Chondrocyte (in vitro differentiated cells): Measurements from ENCODE around the gene MYCL. TPM values are rescaled to one million over a fixed set of nuclear protein-coding genes. Genes with fewer than 3 reads are reported as not detected.

Experiments used
- DNase-seq: peaks from one replicate; pipeline ENCODE4 v3.0.0; 2021; ENCODE audit warnings: mixed read lengths, low spot score
- H3K27ac Mint-ChIP-seq: one replicate; pipeline ENCODE4 v1.8.0; 2021; ENCODE audit warnings: mild to moderate bottlenecking, moderate library complexity, mixed read lengths; ENCODE audit not compliant: unreplicated experiment
- H3K27me3 Mint-ChIP-seq: 2 replicates; pipeline ENCODE4 v1.8.0; 2021; ENCODE audit warnings: low read depth, mixed read lengths
- H3K36me3 Mint-ChIP-seq: 2 replicates; pipeline ENCODE4 v1.8.0; 2021; ENCODE audit warnings: low read depth, mixed read lengths
- H3K4me1 Mint-ChIP-seq: 2 replicates; pipeline ENCODE4 v1.8.0; 2021; ENCODE audit warnings: low read depth, mild to moderate bottlenecking, mixed read lengths
- H3K4me3 Mint-ChIP-seq: one replicate; pipeline ENCODE4 v1.8.0; 2021; ENCODE audit warnings: mild to moderate bottlenecking, moderate library complexity, mixed read lengths; ENCODE audit not compliant: unreplicated experiment
- H3K9me3 Mint-ChIP-seq: 2 replicates; pipeline ENCODE4 v1.8.0; 2021; ENCODE audit warnings: low read depth, mixed read lengths
- total RNA-seq: library from RNA; stranded (reverse); gene quantifications from 3 replicates; pipeline ENCODE4 v1.2.1, GENCODE V29; 2021
- TF ChIP-seq, protein P1 (sequence below): fragments of 200-600 bp; sonication (generic); IDR thresholded peaks from 2 replicates; pipeline ENCODE4 v1.5.0; 2021; ENCODE audit warnings: antibody characterized with exemption, mild to moderate bottlenecking, moderate library complexity

Gene MYCL
- total RNA-seq, 1 donor from 2014 or later: 0.47 TPM

DNA sequence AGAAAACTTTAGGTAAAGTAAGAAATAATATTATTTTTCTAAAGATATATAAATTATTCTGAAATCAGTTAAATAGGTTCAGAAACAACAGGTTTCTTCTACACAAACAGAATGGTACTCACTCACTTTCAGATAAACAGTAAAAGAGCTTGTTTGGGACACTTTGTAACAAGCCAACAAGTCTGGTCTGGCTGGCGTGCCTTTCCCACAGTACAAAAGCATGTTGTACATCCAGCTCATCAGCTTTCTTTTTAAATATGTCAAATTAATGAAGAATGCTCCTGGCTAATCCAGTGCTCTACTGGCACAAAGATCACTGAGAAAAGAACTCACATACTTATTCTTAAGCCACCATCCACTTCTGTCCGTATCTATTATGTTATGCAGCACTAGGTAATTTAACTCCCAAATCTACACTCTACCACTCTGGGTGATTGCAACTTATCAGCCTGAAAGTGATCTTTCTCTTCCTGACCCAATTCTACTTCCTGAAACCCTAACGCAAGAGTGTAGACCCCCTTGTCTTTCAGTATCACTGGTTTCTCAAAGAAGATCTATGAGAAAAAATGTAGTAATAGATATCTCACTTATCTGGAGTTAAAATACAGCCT is 51.0 kb downstream of the MYCL start:
- TF ChIP-seq, protein P1, sequence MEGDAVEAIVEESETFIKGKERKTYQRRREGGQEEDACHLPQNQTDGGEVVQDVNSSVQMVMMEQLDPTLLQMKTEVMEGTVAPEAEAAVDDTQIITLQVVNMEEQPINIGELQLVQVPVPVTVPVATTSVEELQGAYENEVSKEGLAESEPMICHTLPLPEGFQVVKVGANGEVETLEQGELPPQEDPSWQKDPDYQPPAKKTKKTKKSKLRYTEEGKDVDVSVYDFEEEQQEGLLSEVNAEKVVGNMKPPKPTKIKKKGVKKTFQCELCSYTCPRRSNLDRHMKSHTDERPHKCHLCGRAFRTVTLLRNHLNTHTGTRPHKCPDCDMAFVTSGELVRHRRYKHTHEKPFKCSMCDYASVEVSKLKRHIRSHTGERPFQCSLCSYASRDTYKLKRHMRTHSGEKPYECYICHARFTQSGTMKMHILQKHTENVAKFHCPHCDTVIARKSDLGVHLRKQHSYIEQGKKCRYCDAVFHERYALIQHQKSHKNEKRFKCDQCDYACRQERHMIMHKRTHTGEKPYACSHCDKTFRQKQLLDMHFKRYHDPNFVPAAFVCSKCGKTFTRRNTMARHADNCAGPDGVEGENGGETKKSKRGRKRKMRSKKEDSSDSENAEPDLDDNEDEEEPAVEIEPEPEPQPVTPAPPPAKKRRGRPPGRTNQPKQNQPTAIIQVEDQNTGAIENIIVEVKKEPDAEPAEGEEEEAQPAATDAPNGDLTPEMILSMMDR: no peak
- Mint-ChIP-seq H3K4me1 (peaks cover 21% of the 10 kb centered on the region), H3K27me3 (no peaks in the 10 kb centered on the region), H3K36me3 (peaks cover 9% of the 10 kb centered on the region), H3K9me3 (no peaks in the 10 kb centered on the region), H3K4me3 (no peak overlapping the region), H3K27ac (no peak overlapping the region)
- DNase-seq: no peak

DNA sequence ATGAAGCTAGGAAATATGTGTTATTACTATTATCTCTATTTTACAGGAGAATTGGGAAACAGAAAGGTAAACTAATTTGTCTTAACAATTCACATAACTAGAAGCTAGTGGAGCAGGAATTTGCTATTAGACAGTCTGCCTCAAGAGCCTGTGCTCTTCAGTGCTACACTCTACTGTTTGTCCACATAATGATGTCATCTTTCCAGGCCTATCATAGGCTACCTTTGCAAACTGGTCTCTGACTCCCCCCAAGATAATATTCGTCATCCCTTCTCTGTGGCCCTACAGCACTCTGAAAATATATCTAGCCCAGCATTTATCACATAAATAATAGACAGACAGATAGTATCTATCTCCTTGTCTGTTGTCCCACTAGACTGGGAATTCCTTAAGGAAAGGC is 52.5 kb downstream of the MYCL start:
- no peak overlapping the region for H3K27ac Mint-ChIP-seq
- peaks cover 5% of the 10 kb centered on the region for H3K36me3 Mint-ChIP-seq
- H3K9me3 Mint-ChIP-seq: no peaks in the 10 kb centered on the region
- H3K4me3 Mint-ChIP-seq: no peak overlapping the region
- TF ChIP-seq, protein P1: no peak
- peaks cover 32% of the 10 kb centered on the region for H3K4me1 Mint-ChIP-seq
- DNase-seq: no peak
- H3K27me3 Mint-ChIP-seq: no peaks in the 10 kb centered on the region

DNA sequence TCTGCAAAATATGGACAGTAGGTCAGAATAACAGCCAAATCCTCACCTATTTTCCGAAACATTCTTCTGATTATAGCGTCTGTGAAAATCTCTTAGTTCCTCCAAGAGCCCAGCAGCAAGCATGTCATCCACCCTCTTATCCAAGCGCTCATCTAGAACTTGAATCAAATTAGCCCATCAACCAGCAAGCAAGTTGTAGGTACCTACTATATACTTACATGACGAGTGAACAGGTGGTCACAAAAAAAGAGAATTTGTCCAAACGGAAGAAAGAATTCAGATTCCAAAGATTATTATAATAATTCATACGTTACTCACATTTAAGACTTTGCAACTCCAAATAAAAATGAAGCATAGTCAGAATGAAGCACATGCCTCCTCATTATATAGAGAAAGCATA is 53.8 kb downstream of the MYCL start:
- Mint-ChIP-seq H3K27me3 (no peaks in the 10 kb centered on the region), H3K4me3 (no peak overlapping the region), H3K27ac (no peak overlapping the region), H3K4me1 (peaks cover 35% of the 10 kb centered on the region), H3K9me3 (no peaks in the 10 kb centered on the region), H3K36me3 (peaks cover 16% of the 10 kb centered on the region)
- TF ChIP-seq, protein P1: no peak
- no peak for DNase-seq

DNA sequence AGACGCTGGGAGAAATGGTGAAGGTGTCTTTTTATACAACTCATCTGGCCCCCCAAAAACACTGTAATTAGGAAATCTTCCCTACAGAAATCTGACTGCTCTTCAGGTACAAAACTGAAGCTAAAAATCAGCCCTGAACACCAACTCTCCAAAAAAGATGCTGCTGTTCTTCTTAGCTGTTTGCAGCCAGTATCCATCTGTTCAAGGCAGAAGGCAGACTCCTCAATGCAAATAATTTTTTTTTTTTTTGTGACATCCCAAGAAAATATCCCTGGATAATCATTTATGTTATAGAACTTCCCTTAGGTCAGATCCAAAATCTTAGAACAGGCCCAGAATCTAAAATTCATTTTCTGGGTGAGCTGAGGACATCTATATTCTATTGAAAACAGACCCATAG is 54.9 kb downstream of the MYCL start:
- DNase-seq: no peak

DNA sequence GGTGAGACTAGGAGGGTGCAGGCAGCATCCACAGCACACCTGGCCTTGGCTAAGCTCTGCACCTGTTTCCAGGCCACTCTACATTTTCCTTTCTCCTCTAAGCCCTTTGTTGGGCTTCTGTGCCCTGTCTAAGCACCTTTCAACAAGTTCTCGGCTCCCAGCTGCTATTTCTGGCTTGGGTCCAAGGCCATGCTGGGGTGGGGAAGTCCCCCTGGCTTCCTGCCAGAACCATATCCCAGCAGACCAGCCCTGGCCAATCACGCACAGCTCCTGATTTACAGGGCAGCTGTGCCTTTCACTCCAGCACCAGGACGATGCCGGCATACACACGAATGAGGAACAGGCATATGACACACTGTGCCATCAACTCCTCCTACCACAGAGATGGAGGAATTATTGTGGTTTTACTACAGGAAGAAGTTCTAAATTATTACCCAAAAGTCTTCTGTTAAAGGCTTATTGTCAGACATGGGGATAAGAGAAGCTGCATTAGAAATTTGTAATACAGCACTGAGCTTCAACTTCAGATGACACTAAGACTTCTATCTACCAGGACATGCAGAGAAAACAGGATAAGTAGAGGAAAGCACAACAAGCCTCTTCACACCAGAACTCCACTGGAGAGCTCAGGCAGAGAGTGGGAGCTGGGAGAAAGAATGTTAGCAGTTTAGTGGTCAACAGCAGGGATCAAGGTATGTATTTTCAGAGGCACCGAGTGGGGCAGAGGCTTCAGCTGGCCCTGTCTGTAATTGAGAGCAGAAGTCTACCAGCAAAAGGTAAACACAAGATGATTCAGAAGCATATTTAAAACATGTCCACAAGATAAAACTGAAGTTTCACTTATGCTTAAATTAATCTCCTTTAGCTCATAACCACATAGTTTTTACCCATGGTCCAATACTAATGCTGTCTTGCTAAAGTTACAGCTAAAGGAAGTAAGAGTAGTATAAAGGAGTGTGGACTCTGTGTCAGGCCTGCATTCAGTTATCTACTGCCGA is 55.8 kb downstream of the MYCL start:
- no peaks in the 10 kb centered on the region for H3K9me3 Mint-ChIP-seq
- peak overlapping the region; percentile 94 for H3K27ac Mint-ChIP-seq
- peaks cover 25% of the 10 kb centered on the region for H3K4me1 Mint-ChIP-seq
- TF ChIP-seq, protein P1: no peak
- DNase-seq: no peak
- no peaks in the 10 kb centered on the region for H3K27me3 Mint-ChIP-seq
- H3K4me3 Mint-ChIP-seq: peak overlapping the region; percentile 6
- H3K36me3 Mint-ChIP-seq: peaks cover 32% of the 10 kb centered on the region

More for the DNA sequence above, 54.9 kb downstream of the MYCL start:
- no peak overlapping the region for H3K4me3 Mint-ChIP-seq
- peaks cover 24% of the 10 kb centered on the region for H3K36me3 Mint-ChIP-seq
- TF ChIP-seq, protein P1: no peak
- H3K9me3 Mint-ChIP-seq: no peaks in the 10 kb centered on the region
- peak overlapping the region; percentile 50 for H3K27ac Mint-ChIP-seq
- H3K4me1 Mint-ChIP-seq: peaks cover 25% of the 10 kb centered on the region
- no peaks in the 10 kb centered on the region for H3K27me3 Mint-ChIP-seq

Other genes with a start within 250 kb of the MYCL start
- 0.31 to 0.32 TPM in 2 of 3 replicates, not detected in the other for gene NT5C1A, start 229.8 kb downstream of the MYCL start, total RNA-seq
- gene HPCAL4, start 210.5 kb downstream of the MYCL start, total RNA-seq: not detected in 3 replicates
- gene PPIE, start 163.0 kb downstream of the MYCL start, total RNA-seq: 31.5 to 32.7 TPM (median 32.6 TPM) in 3 replicates
- 0.29 to 0.72 TPM in 2 of 3 replicates, not detected in the other for gene OXCT2, start 130.6 kb downstream of the MYCL start, total RNA-seq
- gene BMP8B, start 113.1 kb downstream of the MYCL start, total RNA-seq: 0.07 to 0.25 TPM (median 0.18 TPM) in 3 replicates
- gene TRIT1, start 18.4 kb downstream of the MYCL start, total RNA-seq: 9.3 to 12.3 TPM (median 10.7 TPM) in 3 replicates
- 1.4 to 2.5 TPM (median 1.8 TPM) in 3 replicates for gene MFSD2A, start 53.2 kb upstream of the MYCL start, total RNA-seq
- 415 to 576 TPM (median 558 TPM) in 3 replicates for gene CAP1, start 138.8 kb upstream of the MYCL start, total RNA-seq
- gene PPT1, start 195.3 kb upstream of the MYCL start, total RNA-seq: 48.3 to 79.0 TPM (median 48.6 TPM) in 3 replicates